HCT116 (cell line): Measurements from ENCODE around the gene C1QBP. TPM values are rescaled to one million over a fixed set of nuclear protein-coding genes. Genes with fewer than 3 reads are reported as not detected.

Experiments used
- ATAC-seq: fragments of 200-7000 bp; cut with Tn5 transposase; 2 replicates; pipeline ENCODE4 v1.9.1; 2020; ENCODE audit warnings: mild to moderate bottlenecking, moderate library complexity
- BruUV-seq: library from RNA; stranded (reverse); fragments of 400-500 nt; replicated peaks from 2 replicates; lab custom pipeline; 2021; lab: Mats Ljungman, UMichigan
- CTCF ChIA-PET: fragments of 300-600 bp; sonication (Branson Sonifier 250); formaldehyde crosslinking; loops from one replicate; lab custom pipeline; 2021; ENCODE audit warnings: antibody characterized with exemption; lab: Charles Lee
- POLR2A ChIA-PET: fragments of 300-600, 350-600 bp; sonication (Branson Sonifier 250); formaldehyde crosslinking; loops from one replicate; lab custom pipeline; 2021; ENCODE audit warnings: antibody characterized with exemption; lab: Charles Lee
- RAD21 ChIA-PET, 2 experiments: fragments of 300-600 bp; sonication (Branson Sonifier 250); formaldehyde crosslinking; loops; one replicate each; lab custom pipeline; 2023; ENCODE audit warnings: low total read pairs in 2 of 2; ENCODE audit not compliant: uncharacterized antibody in 2 of 2, unreplicated experiment in 2 of 2, low non-redundant PET in 1 of 2; lab: Charles Lee
- DNase-seq: peaks from one replicate; pipeline ENCODE4 v3.0.0-alpha.2; 2010; ENCODE audit warnings: low read depth, low spot score
- H2AFZ ChIP-seq: fragments of 200-600 bp; shearing (Covaris generic), sonication (generic); 2 replicates; pipeline ENCODE4 v1.6.1; 2017; ENCODE audit warnings: low read depth, mixed run types, mixed read lengths, antibody characterized with exemption, low read length; ENCODE audit not compliant: poor library complexity, severe bottlenecking
- H3K27ac ChIP-seq: 2 replicates; pipeline ENCODE4 v1.5.1; 2012; ENCODE audit warnings: low read depth, low read length
- H3K27me3 ChIP-seq: fragments of 200-600 bp; sonication (generic); 2 replicates; pipeline ENCODE4 v1.6.1; 2016; ENCODE audit warnings: mixed run types, low read length, mixed read lengths; ENCODE audit not compliant: insufficient read depth
- H3K36me3 ChIP-seq, 2 experiments: fragments of 200-500 bp in 1 of 2; fragments of 200-600 bp in 1 of 2; sonication (Bioruptor generic) in 1 of 2; sonication (generic) in 1 of 2; 2 replicates each; pipeline versions ENCODE4 v1.5.1 to v1.6.1; 2014 to 2016; ENCODE audit warnings: low read length in 2 of 2, inconsistent platforms in 1 of 2, mixed read lengths in 1 of 2, mixed run types in 1 of 2; ENCODE audit not compliant: insufficient read depth in 2 of 2, control insufficient read depth in 1 of 2
- H3K4me1 ChIP-seq, 2 experiments: fragments of 200-600 bp in 1 of 2; sonication (generic) in 1 of 2; 2 replicates each; pipeline versions ENCODE4 v1.5.1 to v1.6.1; 2012 to 2017; ENCODE audit warnings: low read length in 2 of 2, inconsistent platforms in 1 of 2, mild to moderate bottlenecking in 1 of 2, mixed read lengths in 1 of 2, mixed run types in 1 of 2, moderate library complexity in 1 of 2; ENCODE audit not compliant: insufficient read depth in 2 of 2, control insufficient read depth in 1 of 2
- H3K4me2 ChIP-seq: fragments of 200-600 bp; sonication (generic); 2 replicates; pipeline ENCODE4 v1.6.1; 2017; ENCODE audit warnings: mixed run types, low read length, mixed read lengths
- H3K4me3 ChIP-seq, 2 experiments: fragments of 200-600 bp in 1 of 2; sonication (generic) in 1 of 2; replicated peaks in 1 of 2; 2 replicates each; pipeline ENCODE4 v1.5.1; 2011 to 2016; ENCODE audit warnings: low read length in 2 of 2, control low read depth in 1 of 2, low read depth in 1 of 2, mild to moderate bottlenecking in 1 of 2, mixed read lengths in 1 of 2, mixed run types in 1 of 2
- H3K79me2 ChIP-seq: fragments of 200-600 bp; sonication (generic); 2 replicates; pipeline ENCODE4 v1.6.1; 2017; ENCODE audit warnings: mild to moderate bottlenecking, mixed run types, low read length, moderate library complexity, mixed read lengths; ENCODE audit not compliant: insufficient read depth
- H3K9ac ChIP-seq: fragments of 200-600 bp; sonication (generic); 2 replicates; pipeline ENCODE4 v1.6.1; 2016; ENCODE audit warnings: low read length, mixed read lengths
- H3K9me2 ChIP-seq: fragments of 200-600 bp; sonication (generic), shearing (Covaris generic); 2 replicates; pipeline ENCODE4 v1.6.1; 2017; ENCODE audit warnings: mixed run types, mild to moderate bottlenecking, moderate library complexity; ENCODE audit not compliant: insufficient read depth
- H3K9me3 ChIP-seq, 2 experiments: fragments of 200-500 bp in 1 of 2; fragments of 200-600 bp in 1 of 2; sonication (Bioruptor generic) in 1 of 2; sonication (generic) in 1 of 2; 2 replicates each; pipeline ENCODE4 v1.6.1; 2014 to 2017; ENCODE audit warnings: low read length in 2 of 2, mixed read lengths in 2 of 2, inconsistent platforms in 1 of 2, low read depth in 1 of 2, mild to moderate bottlenecking in 1 of 2, mixed run types in 1 of 2, moderate library complexity in 1 of 2; ENCODE audit not compliant: control insufficient read depth in 1 of 2, insufficient read depth in 1 of 2
- H4K20me1 ChIP-seq: fragments of 200-600 bp; sonication (generic), shearing (Covaris generic); 2 replicates; pipeline ENCODE4 v1.6.1; 2017; ENCODE audit warnings: mixed run types, mild to moderate bottlenecking, moderate library complexity; ENCODE audit not compliant: insufficient read depth
- ATF3 ChIP-seq: IDR thresholded peaks from 2 replicates; pipeline ENCODE4 v1.6.1; 2012
- CBX3 ChIP-seq: IDR thresholded peaks from 2 replicates; pipeline ENCODE4 v1.6.1; 2012; ENCODE audit warnings: low read depth
- EGR1 ChIP-seq: IDR thresholded peaks from 2 replicates; pipeline ENCODE4 v1.6.1; 2012; ENCODE audit warnings: low read depth
- ELF1 ChIP-seq: IDR thresholded peaks from 2 replicates; pipeline ENCODE4 v1.6.1; 2012; ENCODE audit warnings: low read depth, borderline replicate concordance
- EZH2 ChIP-seq: fragments of 200-600 bp; sonication (generic); IDR thresholded peaks from 2 replicates; pipeline ENCODE4 v1.6.1; 2017; ENCODE audit warnings: antibody characterized with exemption, mixed run types
- EZH2phosphoT487 ChIP-seq: fragments of 200-600 bp; IDR thresholded peaks from 2 replicates; pipeline ENCODE4 v1.6.1; 2018; ENCODE audit warnings: antibody characterized with exemption, borderline replicate concordance
- FOSL1 ChIP-seq: IDR thresholded peaks from 2 replicates; pipeline ENCODE4 v1.6.1; 2012; ENCODE audit warnings: low read depth
- JUND ChIP-seq: IDR thresholded peaks from 2 replicates; pipeline ENCODE4 v1.6.1; 2012
- MAX ChIP-seq: IDR thresholded peaks from 2 replicates; pipeline ENCODE4 v1.6.1; 2012
- POLR2A ChIP-seq: IDR thresholded peaks from 2 replicates; pipeline ENCODE4 v1.7.0; 2011; ENCODE audit warnings: borderline replicate concordance; ENCODE audit not compliant: insufficient read depth, insufficient read length; ENCODE audit errors: extremely low read depth
- POLR2AphosphoS5 ChIP-seq: IDR thresholded peaks from 2 replicates; pipeline ENCODE4 v1.6.1; 2011; ENCODE audit warnings: mild to moderate bottlenecking, low read depth, low read length, moderate library complexity
- REST ChIP-seq: IDR thresholded peaks from 2 replicates; pipeline ENCODE4 v1.6.1; 2012; ENCODE audit warnings: low read depth
- SIN3A ChIP-seq: IDR thresholded peaks from 2 replicates; pipeline ENCODE4 v1.6.1; 2012; ENCODE audit warnings: low read depth
- SRF ChIP-seq: IDR thresholded peaks from 2 replicates; pipeline ENCODE4 v1.6.1; 2012; ENCODE audit warnings: low read depth
- TCF7L2 ChIP-seq: IDR thresholded peaks from 2 replicates; pipeline ENCODE4 v1.7.0; 2011; ENCODE audit warnings: borderline replicate concordance, inconsistent platforms; ENCODE audit not compliant: insufficient read depth, insufficient read length; ENCODE audit errors: extremely low read depth
- YY1 ChIP-seq: IDR thresholded peaks from 2 replicates; pipeline ENCODE4 v1.6.1; 2011; ENCODE audit warnings: low read length, low read depth, moderate library complexity, mild to moderate bottlenecking; ENCODE audit not compliant: insufficient replicate concordance; ENCODE audit errors: extremely low read depth
- ZBTB33 ChIP-seq: IDR thresholded peaks from 2 replicates; pipeline ENCODE4 v1.6.1; 2011; ENCODE audit warnings: mild to moderate bottlenecking, low read length, moderate library complexity; ENCODE audit not compliant: insufficient replicate concordance; ENCODE audit errors: extremely low read depth
- ZNF274 ChIP-seq: fragments of 200-500 bp; sonication (Bioruptor generic); IDR thresholded peaks from 2 replicates; pipeline ENCODE4 v1.6.1; 2014; ENCODE audit warnings: mild to moderate bottlenecking, low read depth, low read length, inconsistent platforms
- intact Hi-C: fragments of 100-400 bp; cut with micrococcal nuclease; formaldehyde crosslinking; loops from 2 replicates; pipeline ENCODE4 v1.10.0; 2022
- total RNA-seq: library from RNA; stranded (reverse); gene quantifications from one replicate; pipeline ENCODE4 v1.2.1, GENCODE V29; 2021; ENCODE audit not compliant: unreplicated experiment

C1QBP gene
- total RNA-seq, 1 experiment from 2014 or later, result 524 TPM

GRCh38 chr17:5485270-5486205, 46.6 kb upstream of the C1QBP start, which contains the start of gene DERL2:
TSS of gene DERL2 (minus strand) at chr17:5486178. CDS start at chr17:5486161, 17 bp downstream.
- intact Hi-C loops, result loop anchor here (1.0 kb wide), 1 partner anchor 16 kb away; no protein-coding TSS in a partner anchor
- BruUV-seq, result TSS peak; percentile 64
- Histone ChIP-seq H2AFZ (no peak within 1 kb of the TSS), H4K20me1 (no peaks in the 10 kb centered on the region)
- TF ChIP-seq ELF1 (no peak), EZH2 (no peak), CBX3 (no peak), JUND (no peak), SRF (no peak), TCF7L2 (no peak), SIN3A (no peak), FOSL1 (no peak), POLR2AphosphoS5 (peak; percentile 63), POLR2A (peak; percentile 8), ZBTB33 (no peak), MAX (no peak), YY1 (peak; percentile 65), EZH2phosphoT487 (no peak), EGR1 (no peak), ATF3 (no peak), ZNF274 (no peak), REST (no peak)
- TF ChIP-seq, all 23 proteins: peak for 3
- H3K36me3 ChIP-seq, result peaks cover 32 to 50% of the 10 kb centered on the region in 2 experiments
- H3K4me1 ChIP-seq, result peaks cover 13 to 20% of the 10 kb centered on the region in 2 experiments
- ChIA-PET POLR2A (interaction anchor here (0.8 to 1.9 kb wide), 7 partner anchors 9 to 704 kb away, joined by 3 to 11 read pairs (median 3); partner anchors contain the start of genes C1QBP and DHX33), CTCF (interaction anchor here (1.6 kb wide), 1 partner anchor 46 kb away, joined by 8 read pairs; the partner anchor contains the start of gene C1QBP), RAD21 (no interaction called here)
- no peaks in the 10 kb centered on the region for H3K27me3 ChIP-seq
- no peak for DNase-seq
- H3K9me3 ChIP-seq, result no peaks in the 10 kb centered on the region
- H3K9me2 ChIP-seq, result no peaks in the 10 kb centered on the region
- peak within 1 kb of the TSS; percentile 90 for H3K4me2 ChIP-seq
- peak within 1 kb of the TSS; percentile 89 for H3K27ac ChIP-seq
- H3K4me3 ChIP-seq, result peak within 1 kb of the TSS; percentile 90 to 93
- peak within 1 kb of the TSS; percentile 93 for H3K9ac ChIP-seq
- peak; percentile 44 for ATAC-seq
- H3K79me2 ChIP-seq, result peaks cover 78% of the 10 kb centered on the region
